Measurements from ENCODE around the gene ZC3H10.

GRCh38 chr12:56160193-56160763, 42.2 kb downstream of the ZC3H10 start:
- TF ChIP-seq CTCF (IDR thresholded peaks at IDR 0.05 in 8 of 11, conservative IDR thresholded peaks at IDR 0.05 in 3 of 11) (no peak), POLR2AphosphoS5 (IDR thresholded peaks at IDR 0.05) (peak in 2 of 3 donors; percentile 65 to 77)
